Erythroblast (primary cell): ENCODE results near the gene PPP3CA.

Experiments
- GATA1 ChIP-seq: IDR thresholded peaks from 2 replicates; pipeline ENCODE4 v1.6.1; 2011; ENCODE audit warnings: low read depth, mild to moderate bottlenecking, control low read depth, low read length, moderate library complexity
- POLR2A ChIP-seq: IDR thresholded peaks from 2 replicates; pipeline ENCODE4 v1.6.1; 2011; ENCODE audit warnings: mild to moderate bottlenecking, low read length

GRCh38 chr4:101153653-101154052 is 193.7 kb downstream of the PPP3CA start:
- TF ChIP-seq POLR2A, result no peak
- no peak for TF ChIP-seq GATA1
